ENCODE data around the gene SMIM35. TPM values are rescaled to one million over a fixed set of nuclear protein-coding genes. Genes with fewer than 3 reads are reported as not detected.

SMIM35 gene
- total and polyA plus RNA-seq, 2 donors (not counting 1 experiment from before 2014, with no cell fraction given) = not detected

DNA sequence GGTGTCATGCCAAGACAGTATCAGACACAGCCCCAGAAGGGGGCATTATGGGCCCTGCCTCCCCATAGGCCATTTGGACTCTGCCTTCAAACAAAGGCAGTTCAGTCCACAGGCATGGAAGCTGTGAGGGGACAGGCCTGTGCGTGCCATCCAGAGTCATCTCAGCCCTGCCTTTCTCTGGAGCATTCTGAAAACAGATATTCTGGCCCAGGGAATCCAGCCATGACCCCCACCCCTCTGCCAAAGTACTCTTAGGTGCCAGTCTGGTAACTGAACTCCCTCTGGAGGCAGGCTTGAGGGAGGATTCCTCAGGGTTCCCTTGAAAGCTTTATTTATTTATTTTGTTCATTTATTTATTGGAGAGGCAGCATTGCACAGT, 85.9 kb downstream of the SMIM35 start:
- no peak overlapping the region for H3K4me3 ChIP-seq (replicated peaks in 1 of 4; ENCODE audit: control extremely low read depth in 1 of 4, insufficient read depth in 1 of 4, low read depth in 3 of 4, low read length in 4 of 4)
- H3K4me2 ChIP-seq (ENCODE audit: extremely low read depth, insufficient read depth, low read length) = no peak overlapping the region
- no peaks in the 10 kb centered on the region for H3K4me1 ChIP-seq (ENCODE audit: control insufficient read depth, extremely low read depth, insufficient read depth, low read length)
- DNase-seq (ENCODE audit: low read depth in 2 of 2) = no peak
- TF ChIP-seq EZH2 (IDR thresholded peaks at IDR 0.05; ENCODE audit: low read length, missing control alignments) = no peak
- TF ChIP-seq, protein P1, sequence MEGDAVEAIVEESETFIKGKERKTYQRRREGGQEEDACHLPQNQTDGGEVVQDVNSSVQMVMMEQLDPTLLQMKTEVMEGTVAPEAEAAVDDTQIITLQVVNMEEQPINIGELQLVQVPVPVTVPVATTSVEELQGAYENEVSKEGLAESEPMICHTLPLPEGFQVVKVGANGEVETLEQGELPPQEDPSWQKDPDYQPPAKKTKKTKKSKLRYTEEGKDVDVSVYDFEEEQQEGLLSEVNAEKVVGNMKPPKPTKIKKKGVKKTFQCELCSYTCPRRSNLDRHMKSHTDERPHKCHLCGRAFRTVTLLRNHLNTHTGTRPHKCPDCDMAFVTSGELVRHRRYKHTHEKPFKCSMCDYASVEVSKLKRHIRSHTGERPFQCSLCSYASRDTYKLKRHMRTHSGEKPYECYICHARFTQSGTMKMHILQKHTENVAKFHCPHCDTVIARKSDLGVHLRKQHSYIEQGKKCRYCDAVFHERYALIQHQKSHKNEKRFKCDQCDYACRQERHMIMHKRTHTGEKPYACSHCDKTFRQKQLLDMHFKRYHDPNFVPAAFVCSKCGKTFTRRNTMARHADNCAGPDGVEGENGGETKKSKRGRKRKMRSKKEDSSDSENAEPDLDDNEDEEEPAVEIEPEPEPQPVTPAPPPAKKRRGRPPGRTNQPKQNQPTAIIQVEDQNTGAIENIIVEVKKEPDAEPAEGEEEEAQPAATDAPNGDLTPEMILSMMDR (conservative IDR thresholded peaks at IDR 0.05 in 1 of 2, IDR thresholded peaks at IDR 0.05 in 1 of 2; ENCODE audit: low read depth in 1 of 2, low read length in 2 of 2) = no peak
- H3K79me2 ChIP-seq (ENCODE audit: control insufficient read depth, insufficient read depth, low read length) = no peaks in the 10 kb centered on the region
- no peaks in the 10 kb centered on the region for H3K27me3 ChIP-seq (ENCODE audit: control insufficient read depth, insufficient read depth, low read length)
- H2AFZ ChIP-seq (ENCODE audit: low read length) = no peak overlapping the region
- H4K20me1 ChIP-seq (ENCODE audit: control insufficient read depth, extremely low read depth, insufficient read depth, low read length) = no peaks in the 10 kb centered on the region
- H3K36me3 ChIP-seq (ENCODE audit: control insufficient read depth, insufficient read depth, low read length) = no peaks in the 10 kb centered on the region
- H3K9ac ChIP-seq (ENCODE audit: insufficient read depth, low read length) = no peak overlapping the region
- no peak overlapping the region for H3K27ac ChIP-seq (ENCODE audit: insufficient read depth, low read length)
- H3K9me3 ChIP-seq (ENCODE audit: control insufficient read depth, insufficient read depth, low read depth, low read length) = no peaks in the 10 kb centered on the region

GRCh38 chr11:118000067-118000849, 86.5 kb downstream of the SMIM35 start:
- no peak for DNase-seq (ENCODE audit: low read depth in 2 of 2)
- Histone ChIP-seq H3K9ac (ENCODE audit: insufficient read depth, low read length) (no peak overlapping the region), H3K4me1 (ENCODE audit: control insufficient read depth, extremely low read depth, insufficient read depth, low read length) (no peaks in the 10 kb centered on the region), H3K27ac (ENCODE audit: insufficient read depth, low read length) (no peak overlapping the region), H3K4me3 (replicated peaks in 1 of 4; ENCODE audit: control extremely low read depth in 1 of 4, insufficient read depth in 1 of 4, low read depth in 3 of 4, low read length in 4 of 4) (no peak overlapping the region), H3K4me2 (ENCODE audit: extremely low read depth, insufficient read depth, low read length) (no peak overlapping the region), H3K9me3 (ENCODE audit: control insufficient read depth, insufficient read depth, low read depth, low read length) (no peaks in the 10 kb centered on the region), H3K27me3 (ENCODE audit: control insufficient read depth, insufficient read depth, low read length) (no peaks in the 10 kb centered on the region), H2AFZ (ENCODE audit: low read length) (no peak overlapping the region), H4K20me1 (ENCODE audit: control insufficient read depth, extremely low read depth, insufficient read depth, low read length) (no peaks in the 10 kb centered on the region), H3K79me2 (ENCODE audit: control insufficient read depth, insufficient read depth, low read length) (no peaks in the 10 kb centered on the region), H3K36me3 (ENCODE audit: control insufficient read depth, insufficient read depth, low read length) (no peaks in the 10 kb centered on the region)
- TF ChIP-seq EZH2 (IDR thresholded peaks at IDR 0.05; ENCODE audit: low read length, missing control alignments) = no peak
- TF ChIP-seq, protein P1 (conservative IDR thresholded peaks at IDR 0.05 in 1 of 2, IDR thresholded peaks at IDR 0.05 in 1 of 2; ENCODE audit: low read depth in 1 of 2, low read length in 2 of 2) = no peak

GRCh38 chr11:117999354-117999993, 87.3 kb downstream of the SMIM35 start:
- Histone ChIP-seq H3K27me3 (ENCODE audit: control insufficient read depth, insufficient read depth, low read length) (no peaks in the 10 kb centered on the region), H3K9ac (ENCODE audit: insufficient read depth, low read length) (no peak overlapping the region)
- DNase-seq (ENCODE audit: low read depth in 2 of 2) = no peak

More at GRCh38 chr11:117999354-117999993, 87.3 kb downstream of the SMIM35 start:
- Histone ChIP-seq H4K20me1 (ENCODE audit: control insufficient read depth, extremely low read depth, insufficient read depth, low read length) (no peaks in the 10 kb centered on the region), H3K27ac (ENCODE audit: insufficient read depth, low read length) (no peak overlapping the region), H3K4me1 (ENCODE audit: control insufficient read depth, extremely low read depth, insufficient read depth, low read length) (no peaks in the 10 kb centered on the region), H3K4me3 (replicated peaks in 1 of 4; ENCODE audit: control extremely low read depth in 1 of 4, insufficient read depth in 1 of 4, low read depth in 3 of 4, low read length in 4 of 4) (no peak overlapping the region), H2AFZ (ENCODE audit: low read length) (no peak overlapping the region), H3K79me2 (ENCODE audit: control insufficient read depth, insufficient read depth, low read length) (no peaks in the 10 kb centered on the region), H3K4me2 (ENCODE audit: extremely low read depth, insufficient read depth, low read length) (no peak overlapping the region), H3K9me3 (ENCODE audit: control insufficient read depth, insufficient read depth, low read depth, low read length) (no peaks in the 10 kb centered on the region), H3K36me3 (ENCODE audit: control insufficient read depth, insufficient read depth, low read length) (no peaks in the 10 kb centered on the region)
- TF ChIP-seq, protein P1 (conservative IDR thresholded peaks at IDR 0.05 in 1 of 2, IDR thresholded peaks at IDR 0.05 in 1 of 2; ENCODE audit: low read depth in 1 of 2, low read length in 2 of 2) = no peak
- TF ChIP-seq EZH2 (IDR thresholded peaks at IDR 0.05; ENCODE audit: low read length, missing control alignments) = no peak
